Peyer's patch (tissue), 4 donors: Measurements from ENCODE around the gene NELFCD. TPM values are rescaled to one million over a fixed set of nuclear protein-coding genes. Genes with fewer than 3 reads are reported as not detected.
A peak's percentile ranks its signal among the peaks of the same experiment; 100 is the strongest.

ENCODE experiments used
- DNase-seq, 3 donors: peaks; one replicate each; pipeline ENCODE4 v3.0.0-alpha.2; 2017 to 2019
- H3K27ac ChIP-seq, 4 donors: fragments of 200-600 bp; sonication (generic); one replicate each; pipeline ENCODE4 v1.5.1; 2016 to 2019
- H3K27me3 ChIP-seq, 2 donors: fragments of 200-600 bp; sonication (generic); one replicate each; pipeline ENCODE4 v1.5.1; 2019
- H3K36me3 ChIP-seq, 3 donors: fragments of 200-600 bp; sonication (generic); one replicate each; pipeline ENCODE4 v1.5.1; 2016 to 2019
- H3K4me1 ChIP-seq, 4 donors: fragments of 200-600 bp; sonication (generic); one replicate each; pipeline ENCODE4 v1.5.1; 2016 to 2019
- H3K4me3 ChIP-seq, 4 donors: fragments of 200-600 bp; sonication (generic); 1 replicate in 3 of 4; 2 replicates in 1 of 4; pipeline ENCODE4 v1.5.1; 2016 to 2019; ENCODE audit warnings: mild to moderate bottlenecking in 1 of 4
- H3K9me3 ChIP-seq, 4 donors: fragments of 200-600 bp; sonication (generic); one replicate each; pipeline ENCODE4 v1.5.1; 2016 to 2019; ENCODE audit warnings: mild to moderate bottlenecking in 1 of 4
- POLR2A ChIP-seq, 2 donors: fragments of 450-650 bp; IDR thresholded peaks; one replicate each; pipeline ENCODE4 v1.5.1; 2017; ENCODE audit warnings: antibody characterized with exemption in 2 of 2, mild to moderate bottlenecking in 2 of 2, moderate library complexity in 2 of 2
- total RNA-seq, 4 donors: library from RNA; depleted of rRNA; stranded (reverse); fragments of >200 nt; gene quantifications; one replicate each; pipeline ENCODE4 v1.1.0, GENCODE V29; 2016
- TF ChIP-seq, protein P1 (sequence below), 6 experiments: fragments of 450-650 bp in 4 of 6; fragments of 200-600 bp in 2 of 6; sonication (generic) in 1 of 6; IDR thresholded peaks; one replicate each; pipeline ENCODE4 v1.5.1; 2017 to 2019; ENCODE audit warnings: antibody characterized with exemption in 6 of 6, mild to moderate bottlenecking in 3 of 6, moderate library complexity in 1 of 6

NELFCD gene
- total RNA-seq, 4 donors from 2014 or later, result 39.6 to 98.2 (median 65.1) TPM

DNA sequence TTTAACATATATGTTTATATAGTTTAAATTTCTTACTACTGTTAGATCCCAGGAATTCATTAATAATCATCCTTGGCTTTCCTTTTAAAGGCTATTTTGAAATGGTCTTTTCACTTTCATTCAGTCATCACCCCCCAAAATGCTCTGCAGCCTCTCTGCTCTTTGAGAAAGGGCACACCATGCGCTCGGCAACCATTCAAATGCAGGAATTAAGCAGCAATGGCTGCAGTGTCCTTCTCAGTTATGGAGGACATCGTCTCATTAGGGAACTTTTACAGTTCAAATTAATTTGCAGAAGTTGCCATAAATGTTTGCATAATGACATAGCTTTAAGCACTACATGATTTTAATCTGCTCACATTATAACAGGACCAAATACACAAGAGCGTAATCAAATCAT is 44.5 kb downstream of the NELFCD start:
- Histone ChIP-seq H3K27me3 (no peaks in the 10 kb centered on the region), H3K36me3 (peaks cover 0 to 75% (median 0%) of the 10 kb centered on the region in 3 donors), H3K4me3 (no peak overlapping the region), H3K9me3 (no peaks in the 10 kb centered on the region), H3K27ac (no peak overlapping the region), H3K4me1 (peaks cover 0 to 23% (median 9%) of the 10 kb centered on the region in 4 donors)
- TF ChIP-seq, protein P1, sequence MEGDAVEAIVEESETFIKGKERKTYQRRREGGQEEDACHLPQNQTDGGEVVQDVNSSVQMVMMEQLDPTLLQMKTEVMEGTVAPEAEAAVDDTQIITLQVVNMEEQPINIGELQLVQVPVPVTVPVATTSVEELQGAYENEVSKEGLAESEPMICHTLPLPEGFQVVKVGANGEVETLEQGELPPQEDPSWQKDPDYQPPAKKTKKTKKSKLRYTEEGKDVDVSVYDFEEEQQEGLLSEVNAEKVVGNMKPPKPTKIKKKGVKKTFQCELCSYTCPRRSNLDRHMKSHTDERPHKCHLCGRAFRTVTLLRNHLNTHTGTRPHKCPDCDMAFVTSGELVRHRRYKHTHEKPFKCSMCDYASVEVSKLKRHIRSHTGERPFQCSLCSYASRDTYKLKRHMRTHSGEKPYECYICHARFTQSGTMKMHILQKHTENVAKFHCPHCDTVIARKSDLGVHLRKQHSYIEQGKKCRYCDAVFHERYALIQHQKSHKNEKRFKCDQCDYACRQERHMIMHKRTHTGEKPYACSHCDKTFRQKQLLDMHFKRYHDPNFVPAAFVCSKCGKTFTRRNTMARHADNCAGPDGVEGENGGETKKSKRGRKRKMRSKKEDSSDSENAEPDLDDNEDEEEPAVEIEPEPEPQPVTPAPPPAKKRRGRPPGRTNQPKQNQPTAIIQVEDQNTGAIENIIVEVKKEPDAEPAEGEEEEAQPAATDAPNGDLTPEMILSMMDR (IDR thresholded peaks at IDR 0.05), result no peak
- TF ChIP-seq POLR2A (IDR thresholded peaks at IDR 0.05), result no peak
- no peak for DNase-seq

- no peak overlapping the region for H3K27ac ChIP-seq
- H3K9me3 ChIP-seq, result no peaks in the 10 kb centered on the region
- peaks cover 0 to 75% (median 0%) of the 10 kb centered on the region in 3 donors for H3K36me3 ChIP-seq
- H3K4me1 ChIP-seq, result peaks cover 0 to 34% (median 11%) of the 10 kb centered on the region in 4 donors
- no peak overlapping the region for H3K4me3 ChIP-seq
- no peak for TF ChIP-seq POLR2A (IDR thresholded peaks at IDR 0.05)
- DNase-seq, result no peak
- no peaks in the 10 kb centered on the region for H3K27me3 ChIP-seq
Measured at GRCh38 chr20:59026904-59027740, 46.1 kb downstream of the NELFCD start.

- Histone ChIP-seq H3K4me1 (peaks cover 0 to 37% (median 11%) of the 10 kb centered on the region in 4 donors), H3K27me3 (no peaks in the 10 kb centered on the region), H3K4me3 (no peak overlapping the region), H3K27ac (no peak overlapping the region), H3K9me3 (no peaks in the 10 kb centered on the region), H3K36me3 (peaks cover 0 to 70% (median 0%) of the 10 kb centered on the region in 3 donors)
- DNase-seq, result no peak
- TF ChIP-seq POLR2A (IDR thresholded peaks at IDR 0.05), result no peak
- TF ChIP-seq, protein P1 (IDR thresholded peaks at IDR 0.05), result no peak
Measured at GRCh38 chr20:59027741-59028320, 46.8 kb downstream of the NELFCD start.

DNA sequence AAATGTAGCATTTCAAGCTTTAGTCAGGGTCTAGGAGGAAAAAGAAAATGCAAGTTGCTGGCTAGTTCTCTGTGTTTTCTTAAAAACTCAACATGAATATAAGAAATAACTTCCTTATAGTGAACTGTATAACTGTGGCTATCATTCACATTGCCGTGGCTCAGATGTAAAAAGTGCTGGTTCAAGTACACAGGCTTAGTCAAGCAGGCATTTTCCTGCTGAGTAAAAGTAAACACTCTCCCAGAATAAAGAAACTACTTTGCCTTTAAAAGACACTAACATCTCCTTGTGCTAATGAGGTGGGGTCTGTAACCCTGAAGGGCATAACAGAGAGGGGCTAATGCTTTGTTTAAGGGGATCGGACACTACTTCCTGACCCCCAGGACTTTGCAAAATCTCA is 47.8 kb downstream of the NELFCD start:
- H3K27me3 ChIP-seq, result no peaks in the 10 kb centered on the region
- DNase-seq, result no peak
- H3K9me3 ChIP-seq, result no peaks in the 10 kb centered on the region
- no peak overlapping the region for H3K27ac ChIP-seq
- H3K4me3 ChIP-seq, result peak overlapping the region in 1 of 4 donors; percentile 22
- peaks cover 0 to 41% (median 11%) of the 10 kb centered on the region in 4 donors for H3K4me1 ChIP-seq
- TF ChIP-seq, protein P1 (IDR thresholded peaks at IDR 0.05), result no peak
- TF ChIP-seq POLR2A (IDR thresholded peaks at IDR 0.05), result no peak
- H3K36me3 ChIP-seq, result peaks cover 0 to 63% (median 0%) of the 10 kb centered on the region in 3 donors

DNA sequence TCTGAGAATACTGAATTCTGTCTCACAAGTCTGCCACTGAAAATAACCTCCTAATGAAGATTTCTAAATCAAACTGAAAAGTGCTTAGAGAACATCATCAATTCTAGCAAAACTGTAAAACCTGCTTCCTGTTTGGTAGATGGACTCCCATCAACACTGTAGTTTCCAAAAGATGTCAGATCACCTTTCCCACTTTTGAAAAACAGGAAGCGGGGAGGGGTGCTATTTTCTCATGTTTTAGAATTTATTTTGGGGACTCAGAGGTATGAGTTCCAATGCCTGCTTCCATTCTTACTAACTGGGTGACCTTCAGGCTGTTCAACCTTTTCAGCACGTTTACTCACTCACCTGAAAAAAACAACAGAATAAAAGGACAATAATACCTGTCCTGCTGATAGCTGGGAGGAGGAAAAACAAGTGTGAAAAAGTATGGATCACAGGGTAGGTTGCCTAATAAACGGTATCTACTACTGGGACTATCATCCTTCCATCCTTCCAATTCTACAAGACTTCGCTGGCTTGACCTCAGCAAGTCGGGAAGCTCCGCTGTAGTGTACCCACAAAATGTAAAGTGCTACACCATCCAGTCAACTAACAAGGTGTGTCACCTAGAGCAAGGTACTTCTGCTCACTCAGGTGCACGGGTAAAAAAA is 50.0 kb downstream of the NELFCD start:
- DNase-seq, result peak in 1 of 3 donors; percentile 51
- Histone ChIP-seq H3K27ac (peak overlapping the region; percentile 87 to 95 (median 92)), H3K36me3 (peaks cover 0 to 55% (median 0%) of the 10 kb centered on the region in 3 donors), H3K27me3 (no peaks in the 10 kb centered on the region), H3K4me1 (peaks cover 0 to 41% (median 11%) of the 10 kb centered on the region in 4 donors), H3K9me3 (no peaks in the 10 kb centered on the region), H3K4me3 (peak overlapping the region; percentile 62 to 88 (median 76))
- TF ChIP-seq POLR2A (IDR thresholded peaks at IDR 0.05), result peak in 1 of 2 donors; percentile 17
- TF ChIP-seq, protein P1 (IDR thresholded peaks at IDR 0.05), result no peak
